SK-N-SH treated with all-trans-retinoic acid at 6 μM for 48 hours (cell line): ENCODE measurements around the gene FAM120A.

Experiments
- ATAC-seq: fragments of 200-7000 bp; cut with Tn5 transposase; 3 replicates; pipeline ENCODE4 v1.9.1; 2020; ENCODE audit warnings: mild to moderate bottlenecking, moderate library complexity
- ARNTL ChIP-seq: fragments of 450-650 bp; formaldehyde crosslinking; IDR thresholded peaks from 2 replicates; pipeline ENCODE4 v1.5.0; 2020; ENCODE audit warnings: low read depth, mild to moderate bottlenecking, moderate library complexity, borderline replicate concordance
- ESRRG ChIP-seq: fragments of 250-450 bp; sonication (Bioruptor Pico); IDR thresholded peaks from 2 replicates; pipeline ENCODE4 v1.6.1; 2021; ENCODE audit warnings: mild to moderate bottlenecking
- GLIS3 ChIP-seq: fragments of 250-450 bp; sonication (Bioruptor Pico); IDR thresholded peaks from 2 replicates; pipeline ENCODE4 v1.5.0; 2020; ENCODE audit warnings: mild to moderate bottlenecking, moderate library complexity
- ISL1 ChIP-seq: fragments of 250-450 bp; sonication (Bioruptor Pico); IDR thresholded peaks from 2 replicates; pipeline ENCODE4 v2.1.2; 2022; ENCODE audit warnings: mild to moderate bottlenecking, moderate library complexity
- OSR1 ChIP-seq: fragments of 250-450 bp; sonication (Bioruptor Pico); IDR thresholded peaks from 2 replicates; pipeline ENCODE4 v1.8.0; 2022; ENCODE audit warnings: moderate library complexity, mild to moderate bottlenecking, inconsistent platforms
- RARB ChIP-seq: fragments of 250-450 bp; sonication (Bioruptor Pico); IDR thresholded peaks from 2 replicates; pipeline ENCODE4 v1.8.0; 2021; ENCODE audit warnings: mild to moderate bottlenecking, moderate library complexity
- TCF4 ChIP-seq: fragments of 250-450 bp; sonication (Bioruptor Pico); IDR thresholded peaks from 2 replicates; pipeline ENCODE4 v1.8.0; 2021; ENCODE audit warnings: mild to moderate bottlenecking, moderate library complexity, borderline replicate concordance
- TOX ChIP-seq: fragments of 250-450 bp; sonication (Bioruptor Pico); IDR thresholded peaks from 2 replicates; pipeline ENCODE4 v1.8.0; 2021; ENCODE audit warnings: mild to moderate bottlenecking, moderate library complexity, borderline replicate concordance
- ZFP3 ChIP-seq: fragments of 250-450 bp; sonication (Bioruptor Pico); IDR thresholded peaks from 2 replicates; pipeline ENCODE4 v1.5.0; 2020; ENCODE audit warnings: mild to moderate bottlenecking, moderate library complexity
- ZFP30 ChIP-seq: fragments of 450-650 bp; formaldehyde crosslinking; IDR thresholded peaks from 2 replicates; pipeline ENCODE4 v1.5.0; 2022; ENCODE audit warnings: mild to moderate bottlenecking, moderate library complexity
- ZNF565 ChIP-seq: fragments of 450-650 bp; formaldehyde crosslinking; conservative IDR thresholded peaks from 2 replicates; pipeline ENCODE4 v1.5.0; 2020; ENCODE audit warnings: low read depth, mild to moderate bottlenecking, moderate library complexity
- ZNF70 ChIP-seq: fragments of 450-650 bp; formaldehyde crosslinking; IDR thresholded peaks from 2 replicates; pipeline ENCODE4 v1.5.0; 2020; ENCODE audit warnings: mild to moderate bottlenecking, moderate library complexity
- ZNF8 ChIP-seq: fragments of 450-650 bp; formaldehyde crosslinking; IDR thresholded peaks from 2 replicates; pipeline ENCODE4 v1.5.0; 2020; ENCODE audit warnings: mild to moderate bottlenecking, moderate library complexity
- TF ChIP-seq, protein P1 (sequence below): fragments of 250-450 bp; sonication (Bioruptor Pico); IDR thresholded peaks from 2 replicates; pipeline ENCODE4 v1.5.1; 2020; ENCODE audit warnings: low read depth, mild to moderate bottlenecking, moderate library complexity
- TF ChIP-seq, protein P2 (sequence below): fragments of 250-450 bp; sonication (Bioruptor Pico); IDR thresholded peaks from 2 replicates; pipeline ENCODE4 v1.5.1; 2021; ENCODE audit warnings: mild to moderate bottlenecking, moderate library complexity
- TF ChIP-seq, protein P3 (sequence below): fragments of 250-450 bp; sonication (Bioruptor Pico); IDR thresholded peaks from 2 replicates; pipeline ENCODE4 v1.8.0; 2020; ENCODE audit warnings: mild to moderate bottlenecking, moderate library complexity, borderline replicate concordance
- TF ChIP-seq, protein P4 (sequence below): fragments of 250-450 bp; sonication (Bioruptor Pico); IDR thresholded peaks from 2 replicates; pipeline ENCODE4 v1.8.0; 2021; ENCODE audit warnings: low read depth, mild to moderate bottlenecking, moderate library complexity, borderline replicate concordance
- TF ChIP-seq, protein P5 (sequence below): fragments of 250-450 bp; sonication (Bioruptor Pico); IDR thresholded peaks from 2 replicates; pipeline ENCODE4 v1.5.0; 2020; ENCODE audit warnings: mild to moderate bottlenecking, moderate library complexity

FAM120A gene

DNA sequence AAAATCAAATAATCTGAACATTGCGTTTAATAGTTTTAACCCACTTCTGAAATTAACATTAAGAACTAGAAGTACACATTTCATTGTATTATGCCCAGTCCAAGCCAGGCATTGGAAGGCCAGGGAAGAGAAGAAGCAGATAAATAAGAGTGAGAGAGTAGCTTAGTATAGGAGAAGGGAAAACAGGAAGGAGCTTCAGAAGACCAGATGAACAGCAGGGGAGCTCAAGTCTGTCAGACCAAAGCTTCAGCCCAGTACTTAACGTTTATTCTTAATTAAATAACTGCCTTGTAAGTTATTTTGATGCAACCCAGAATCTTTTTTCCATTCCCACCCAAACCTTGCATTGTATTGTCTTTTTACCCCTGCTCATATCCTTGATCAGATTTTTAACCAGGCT, 13.4 kb downstream of the FAM120A start (continued):
- TF ChIP-seq, protein P1, sequence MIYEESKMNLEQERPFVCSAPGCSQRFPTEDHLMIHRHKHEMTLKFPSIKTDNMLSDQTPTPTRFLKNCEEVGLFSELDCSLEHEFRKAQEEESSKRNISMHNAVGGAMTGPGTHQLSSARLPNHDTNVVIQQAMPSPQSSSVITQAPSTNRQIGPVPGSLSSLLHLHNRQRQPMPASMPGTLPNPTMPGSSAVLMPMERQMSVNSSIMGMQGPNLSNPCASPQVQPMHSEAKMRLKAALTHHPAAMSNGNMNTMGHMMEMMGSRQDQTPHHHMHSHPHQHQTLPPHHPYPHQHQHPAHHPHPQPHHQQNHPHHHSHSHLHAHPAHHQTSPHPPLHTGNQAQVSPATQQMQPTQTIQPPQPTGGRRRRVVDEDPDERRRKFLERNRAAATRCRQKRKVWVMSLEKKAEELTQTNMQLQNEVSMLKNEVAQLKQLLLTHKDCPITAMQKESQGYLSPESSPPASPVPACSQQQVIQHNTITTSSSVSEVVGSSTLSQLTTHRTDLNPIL (CRISPR knock-in tag), result no peak
- TF ChIP-seq, protein P2, sequence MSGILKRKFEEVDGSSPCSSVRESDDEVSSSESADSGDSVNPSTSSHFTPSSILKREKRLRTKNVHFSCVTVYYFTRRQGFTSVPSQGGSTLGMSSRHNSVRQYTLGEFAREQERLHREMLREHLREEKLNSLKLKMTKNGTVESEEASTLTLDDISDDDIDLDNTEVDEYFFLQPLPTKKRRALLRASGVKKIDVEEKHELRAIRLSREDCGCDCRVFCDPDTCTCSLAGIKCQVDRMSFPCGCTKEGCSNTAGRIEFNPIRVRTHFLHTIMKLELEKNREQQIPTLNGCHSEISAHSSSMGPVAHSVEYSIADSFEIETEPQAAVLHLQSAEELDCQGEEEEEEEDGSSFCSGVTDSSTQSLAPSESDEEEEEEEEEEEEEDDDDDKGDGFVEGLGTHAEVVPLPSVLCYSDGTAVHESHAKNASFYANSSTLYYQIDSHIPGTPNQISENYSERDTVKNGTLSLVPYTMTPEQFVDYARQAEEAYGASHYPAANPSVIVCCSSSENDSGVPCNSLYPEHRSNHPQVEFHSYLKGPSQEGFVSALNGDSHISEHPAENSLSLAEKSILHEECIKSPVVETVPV, result no peak

DNA sequence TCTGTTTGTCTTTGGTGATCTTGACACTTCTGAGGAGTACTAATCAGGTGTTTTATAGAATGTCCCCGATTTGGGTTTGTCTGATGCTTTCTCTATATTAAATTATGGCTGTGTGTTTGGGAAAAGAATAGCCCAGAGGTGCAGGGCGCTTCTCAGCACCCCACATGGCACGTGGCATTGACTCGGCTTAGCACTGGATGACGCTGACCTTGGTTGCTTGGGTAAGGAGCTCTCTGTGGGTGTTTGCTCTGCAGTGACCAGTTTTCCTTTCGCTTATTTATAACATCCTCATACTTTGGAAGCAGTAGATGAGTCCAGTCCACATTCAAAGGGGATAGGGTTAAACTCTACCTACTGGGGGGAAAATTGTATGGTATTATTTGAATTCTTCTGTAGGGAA, 14.4 kb downstream of the FAM120A start:
- no peak for ATAC-seq
- TF ChIP-seq GLIS3 (CRISPR knock-in tag) (no peak), TCF4 (no peak), RARB (CRISPR knock-in tag) (no peak), ISL1 (CRISPR knock-in tag) (no peak), ZNF70 (no peak), ZNF565 (CRISPR knock-in tag) (no peak), OSR1 (no peak)
- TF ChIP-seq, protein P3, sequence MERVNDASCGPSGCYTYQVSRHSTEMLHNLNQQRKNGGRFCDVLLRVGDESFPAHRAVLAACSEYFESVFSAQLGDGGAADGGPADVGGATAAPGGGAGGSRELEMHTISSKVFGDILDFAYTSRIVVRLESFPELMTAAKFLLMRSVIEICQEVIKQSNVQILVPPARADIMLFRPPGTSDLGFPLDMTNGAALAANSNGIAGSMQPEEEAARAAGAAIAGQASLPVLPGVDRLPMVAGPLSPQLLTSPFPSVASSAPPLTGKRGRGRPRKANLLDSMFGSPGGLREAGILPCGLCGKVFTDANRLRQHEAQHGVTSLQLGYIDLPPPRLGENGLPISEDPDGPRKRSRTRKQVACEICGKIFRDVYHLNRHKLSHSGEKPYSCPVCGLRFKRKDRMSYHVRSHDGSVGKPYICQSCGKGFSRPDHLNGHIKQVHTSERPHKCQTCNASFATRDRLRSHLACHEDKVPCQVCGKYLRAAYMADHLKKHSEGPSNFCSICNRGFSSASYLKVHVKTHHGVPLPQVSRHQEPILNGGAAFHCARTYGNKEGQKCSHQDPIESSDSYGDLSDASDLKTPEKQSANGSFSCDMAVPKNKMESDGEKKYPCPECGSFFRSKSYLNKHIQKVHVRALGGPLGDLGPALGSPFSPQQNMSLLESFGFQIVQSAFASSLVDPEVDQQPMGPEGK (CRISPR knock-in tag), result no peak
- TF ChIP-seq, protein P2, result no peak
- TF ChIP-seq, protein P4, sequence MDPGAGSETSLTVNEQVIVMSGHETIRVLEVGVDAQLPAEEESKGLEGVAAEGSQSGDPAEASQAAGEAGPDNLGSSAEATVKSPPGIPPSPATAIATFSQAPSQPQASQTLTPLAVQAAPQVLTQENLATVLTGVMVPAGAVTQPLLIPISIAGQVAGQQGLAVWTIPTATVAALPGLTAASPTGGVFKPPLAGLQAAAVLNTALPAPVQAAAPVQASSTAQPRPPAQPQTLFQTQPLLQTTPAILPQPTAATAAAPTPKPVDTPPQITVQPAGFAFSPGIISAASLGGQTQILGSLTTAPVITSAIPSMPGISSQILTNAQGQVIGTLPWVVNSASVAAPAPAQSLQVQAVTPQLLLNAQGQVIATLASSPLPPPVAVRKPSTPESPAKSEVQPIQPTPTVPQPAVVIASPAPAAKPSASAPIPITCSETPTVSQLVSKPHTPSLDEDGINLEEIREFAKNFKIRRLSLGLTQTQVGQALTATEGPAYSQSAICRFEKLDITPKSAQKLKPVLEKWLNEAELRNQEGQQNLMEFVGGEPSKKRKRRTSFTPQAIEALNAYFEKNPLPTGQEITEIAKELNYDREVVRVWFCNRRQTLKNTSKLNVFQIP (CRISPR knock-in tag), result no peak

DNA sequence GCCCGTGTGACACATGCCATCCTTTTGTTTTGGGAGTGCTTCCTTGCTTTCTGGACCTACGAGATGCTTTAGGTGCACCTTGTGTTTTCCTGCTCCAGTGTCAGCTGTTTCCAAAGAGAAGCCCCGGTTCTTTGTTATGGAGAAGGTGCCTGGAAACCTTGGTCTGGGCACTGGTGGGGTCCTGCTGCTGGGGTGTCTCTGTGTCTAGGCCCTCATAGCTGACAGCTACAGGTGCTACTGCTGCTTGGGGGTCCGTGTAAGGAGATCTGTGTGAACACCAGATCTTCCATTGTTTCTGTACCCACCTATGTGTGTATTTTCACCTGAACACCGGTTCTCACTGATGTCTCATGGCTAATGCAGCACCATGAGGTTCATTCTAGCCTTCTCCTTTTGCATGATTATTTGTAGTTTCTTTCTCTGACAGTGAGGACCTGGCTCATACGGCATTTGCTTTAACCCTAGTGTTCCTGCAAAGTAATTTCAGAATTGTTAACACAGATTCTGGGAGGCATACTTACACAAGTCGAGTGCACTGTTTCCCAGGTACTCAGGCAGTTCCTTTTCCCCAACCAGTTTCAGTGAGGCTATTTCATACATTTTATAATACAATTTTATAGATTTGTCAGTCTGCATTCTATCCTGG, 15.1 kb downstream of the FAM120A start:
- TF ChIP-seq ZNF8 (no peak), ZFP30 (CRISPR knock-in tag) (no peak), ZNF565 (CRISPR knock-in tag) (no peak), ZFP3 (no peak), ESRRG (CRISPR knock-in tag) (no peak), ARNTL (CRISPR knock-in tag) (no peak)
- TF ChIP-seq, protein P5, sequence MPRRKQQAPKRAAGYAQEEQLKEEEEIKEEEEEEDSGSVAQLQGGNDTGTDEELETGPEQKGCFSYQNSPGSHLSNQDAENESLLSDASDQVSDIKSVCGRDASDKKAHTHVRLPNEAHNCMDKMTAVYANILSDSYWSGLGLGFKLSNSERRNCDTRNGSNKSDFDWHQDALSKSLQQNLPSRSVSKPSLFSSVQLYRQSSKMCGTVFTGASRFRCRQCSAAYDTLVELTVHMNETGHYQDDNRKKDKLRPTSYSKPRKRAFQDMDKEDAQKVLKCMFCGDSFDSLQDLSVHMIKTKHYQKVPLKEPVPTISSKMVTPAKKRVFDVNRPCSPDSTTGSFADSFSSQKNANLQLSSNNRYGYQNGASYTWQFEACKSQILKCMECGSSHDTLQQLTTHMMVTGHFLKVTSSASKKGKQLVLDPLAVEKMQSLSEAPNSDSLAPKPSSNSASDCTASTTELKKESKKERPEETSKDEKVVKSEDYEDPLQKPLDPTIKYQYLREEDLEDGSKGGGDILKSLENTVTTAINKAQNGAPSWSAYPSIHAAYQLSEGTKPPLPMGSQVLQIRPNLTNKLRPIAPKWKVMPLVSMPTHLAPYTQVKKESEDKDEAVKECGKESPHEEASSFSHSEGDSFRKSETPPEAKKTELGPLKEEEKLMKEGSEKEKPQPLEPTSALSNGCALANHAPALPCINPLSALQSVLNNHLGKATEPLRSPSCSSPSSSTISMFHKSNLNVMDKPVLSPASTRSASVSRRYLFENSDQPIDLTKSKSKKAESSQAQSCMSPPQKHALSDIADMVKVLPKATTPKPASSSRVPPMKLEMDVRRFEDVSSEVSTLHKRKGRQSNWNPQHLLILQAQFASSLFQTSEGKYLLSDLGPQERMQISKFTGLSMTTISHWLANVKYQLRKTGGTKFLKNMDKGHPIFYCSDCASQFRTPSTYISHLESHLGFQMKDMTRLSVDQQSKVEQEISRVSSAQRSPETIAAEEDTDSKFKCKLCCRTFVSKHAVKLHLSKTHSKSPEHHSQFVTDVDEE (CRISPR knock-in tag), result no peak
- no peak for ATAC-seq

DNA sequence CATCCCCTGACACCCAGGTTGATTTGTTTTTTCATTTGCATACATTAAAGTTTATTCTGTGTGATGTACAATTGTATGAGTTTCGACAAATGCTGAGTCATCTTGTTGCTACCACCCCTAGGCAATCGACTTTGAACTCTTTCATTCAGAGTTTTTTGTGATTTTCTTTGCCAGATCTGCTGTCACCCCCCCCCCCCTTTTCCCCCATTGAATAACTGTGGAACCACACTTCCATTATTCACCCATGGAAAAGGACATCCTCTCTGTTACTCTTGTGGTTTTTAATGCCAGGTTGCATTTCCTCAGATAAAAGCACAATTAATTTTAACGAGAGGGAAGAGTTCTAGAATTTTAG, 15.6 kb downstream of the FAM120A start:
- ATAC-seq, result no peak
- TF ChIP-seq, protein P3 (CRISPR knock-in tag), result no peak
- TF ChIP-seq ARNTL (CRISPR knock-in tag) (no peak), ZFP3 (no peak), TOX (CRISPR knock-in tag) (no peak), ZNF565 (CRISPR knock-in tag) (no peak), ISL1 (CRISPR knock-in tag) (no peak)
- TF ChIP-seq, protein P2, result no peak
- TF ChIP-seq, protein P1 (CRISPR knock-in tag), result no peak
